SK-N-MC (cell line): Measurements from ENCODE around the gene TNNT2.

Experiments
- DNase-seq: peaks from one replicate; pipeline ENCODE4 v3.0.0-alpha.2; 2011; ENCODE audit warnings: low read depth, low spot score
- H3K27ac ChIP-seq: fragments of 200-600 bp; sonication (generic); 2 replicates; pipeline ENCODE4 v1.5.1; 2016; ENCODE audit warnings: mixed run types
- H3K36me3 ChIP-seq: fragments of 200-600 bp; sonication (generic); 2 replicates; pipeline ENCODE4 v1.6.1; 2017; ENCODE audit warnings: antibody characterized with exemption, low read length, mixed read lengths; ENCODE audit not compliant: insufficient read depth
- H3K4me3 ChIP-seq: fragments of 200-600 bp; sonication (generic); 2 replicates; pipeline ENCODE4 v1.5.1; 2016
- H3K9ac ChIP-seq: fragments of 200-600 bp; sonication (generic); 2 replicates; pipeline ENCODE4 v1.8.0; 2017; ENCODE audit warnings: mixed run types, mixed read lengths; ENCODE audit not compliant: insufficient read length
- H3K9me3 ChIP-seq: fragments of 200-600 bp; sonication (generic); 2 replicates; pipeline ENCODE4 v1.6.1; 2017; ENCODE audit warnings: low read depth, mild to moderate bottlenecking, antibody characterized with exemption, low read length, moderate library complexity, mixed read lengths
- EZH2 ChIP-seq: fragments of 200-600 bp; sonication (generic); IDR thresholded peaks from one replicate; pipeline ENCODE4 v1.6.1; 2017; ENCODE audit warnings: antibody characterized with exemption
- FOXP2 ChIP-seq: optimal IDR thresholded peaks from 2 replicates; pipeline ENCODE3; 2011; ENCODE audit warnings: mild to moderate bottlenecking, moderate library complexity; ENCODE audit not compliant: insufficient read depth; ENCODE audit errors: extremely low read length, control extremely low read depth
- POLR2AphosphoS5 ChIP-seq: IDR thresholded peaks from 2 replicates; pipeline ENCODE4 v1.6.1; 2012; ENCODE audit warnings: mild to moderate bottlenecking, low read depth, low read length, borderline replicate concordance

TNNT2 gene

DNA sequence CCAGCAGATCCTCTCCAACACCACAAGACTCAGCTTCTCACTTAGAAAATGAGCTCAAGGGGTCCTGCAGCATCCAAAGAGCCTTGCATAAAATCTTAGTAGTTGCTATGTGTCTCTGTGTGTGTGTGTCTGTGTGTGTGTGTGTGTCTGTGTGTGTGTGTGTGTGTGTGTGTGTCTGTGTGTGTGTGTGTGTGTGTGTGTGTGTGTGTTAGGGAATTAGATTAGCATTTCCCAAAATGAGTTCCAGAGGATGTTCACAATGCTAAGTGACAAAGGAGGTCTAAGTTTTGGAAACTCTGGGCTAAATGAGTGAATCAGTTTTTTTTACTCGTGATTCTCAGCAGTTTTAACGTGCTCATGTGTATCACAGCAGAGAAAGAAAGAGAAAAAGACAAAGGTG lies 30.5 kb downstream of the TNNT2 start:
- H3K9me3 ChIP-seq, result no peaks in the 10 kb centered on the region
- H3K4me3 ChIP-seq, result no peak overlapping the region
- no peak overlapping the region for H3K27ac ChIP-seq
- H3K9ac ChIP-seq, result no peak overlapping the region
- no peaks in the 10 kb centered on the region for H3K36me3 ChIP-seq
- no peak for DNase-seq
- TF ChIP-seq POLR2AphosphoS5, result no peak
- no peak for TF ChIP-seq EZH2
- TF ChIP-seq FOXP2, result no peak

DNA sequence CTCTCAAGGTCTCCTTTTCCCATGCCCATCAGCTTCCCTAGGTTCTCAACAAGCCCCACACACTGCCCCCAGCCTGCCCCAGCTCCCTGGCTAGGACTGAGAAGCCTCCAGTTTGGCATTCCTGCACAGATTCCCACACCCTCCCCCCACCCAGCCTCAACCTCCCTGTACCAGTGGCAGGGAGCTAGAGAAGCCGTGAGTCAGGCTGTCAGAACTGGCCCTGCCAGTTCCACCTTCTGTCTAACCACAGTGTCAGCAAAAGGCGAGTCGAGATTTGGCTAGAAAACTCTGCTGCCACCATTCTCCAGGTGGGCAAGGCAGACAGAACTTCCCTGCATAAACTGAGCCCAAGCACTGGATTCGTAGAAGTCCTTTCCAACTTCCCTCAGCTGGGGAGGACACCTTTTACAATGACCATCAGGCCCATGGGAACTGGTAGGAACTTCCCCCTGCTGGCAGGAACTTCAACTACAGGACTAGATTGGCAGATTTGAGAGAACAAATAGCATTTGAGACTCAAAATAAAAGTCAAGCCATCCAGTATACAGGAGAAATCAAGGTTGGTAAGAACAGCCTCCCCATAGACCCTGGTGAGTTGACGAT lies 31.0 kb downstream of the TNNT2 start:
- TF ChIP-seq FOXP2, result no peak
- TF ChIP-seq POLR2AphosphoS5, result no peak
- no peak for TF ChIP-seq EZH2
- Histone ChIP-seq H3K36me3 (no peaks in the 10 kb centered on the region), H3K4me3 (no peak overlapping the region), H3K9ac (no peak overlapping the region), H3K27ac (no peak overlapping the region), H3K9me3 (no peaks in the 10 kb centered on the region)
- DNase-seq, result no peak

DNA sequence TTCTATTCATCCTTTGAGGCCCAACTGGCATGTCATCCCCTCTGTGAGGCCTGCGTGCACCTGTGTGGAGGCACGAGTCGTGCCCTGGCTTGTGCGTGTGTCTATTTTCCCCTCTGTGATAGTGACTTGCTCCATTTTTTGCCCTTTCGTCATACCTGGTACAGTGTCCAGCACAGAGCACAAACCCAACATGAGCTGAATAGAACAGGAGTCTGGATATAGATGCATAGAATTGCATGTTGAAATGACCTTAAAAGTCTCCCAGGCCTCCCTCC lies 32.5 kb downstream of the TNNT2 start:
- no peak for TF ChIP-seq EZH2
- TF ChIP-seq POLR2AphosphoS5, result no peak
- no peak for TF ChIP-seq FOXP2
- no peaks in the 10 kb centered on the region for H3K9me3 ChIP-seq
- no peak overlapping the region for H3K27ac ChIP-seq
- no peak for DNase-seq
- H3K4me3 ChIP-seq, result no peak overlapping the region
- H3K36me3 ChIP-seq, result no peaks in the 10 kb centered on the region
- no peak overlapping the region for H3K9ac ChIP-seq

DNA sequence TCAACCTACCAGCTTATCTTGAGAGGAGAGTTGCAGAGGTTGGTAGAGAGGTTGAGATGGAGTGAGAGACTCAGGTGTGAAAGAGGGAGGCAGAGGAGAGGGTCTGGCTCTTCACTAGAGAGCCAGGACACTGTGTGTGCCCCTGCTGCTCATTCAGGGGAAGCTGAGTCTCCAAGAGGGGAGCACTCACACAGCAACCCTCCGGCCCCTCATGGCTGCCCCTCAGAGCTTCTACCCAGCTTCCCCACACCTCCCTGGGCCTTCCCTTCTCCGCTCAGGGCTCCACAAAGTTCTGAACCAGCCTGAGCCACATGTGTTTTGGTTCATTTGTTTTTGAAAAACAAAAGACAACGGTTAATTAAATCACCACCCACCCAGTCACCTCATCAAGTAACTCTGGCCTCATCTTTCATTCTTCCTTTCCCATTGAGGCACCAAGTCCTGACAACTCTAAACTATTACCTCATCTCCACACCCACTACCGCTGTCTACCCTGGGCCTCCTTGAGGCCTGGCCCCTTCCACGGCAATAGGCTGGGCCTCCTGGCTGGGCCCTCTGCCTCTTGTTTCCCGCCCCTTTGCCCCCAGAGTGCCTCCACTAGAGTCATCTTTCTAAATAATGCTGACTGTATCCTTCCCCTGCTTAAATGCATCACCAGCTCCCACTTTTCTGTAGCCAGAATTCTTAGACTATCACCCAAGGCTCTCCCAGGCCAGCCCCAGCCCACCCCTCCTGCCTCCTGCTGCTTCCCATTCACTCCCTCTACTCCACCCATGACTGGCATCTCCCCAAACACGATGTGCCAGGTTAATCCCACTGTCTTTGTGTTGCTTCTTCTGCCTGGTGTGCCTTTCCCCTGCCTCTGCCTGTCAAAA lies 33.0 kb downstream of the TNNT2 start:
- Histone ChIP-seq H3K36me3 (no peaks in the 10 kb centered on the region), H3K4me3 (no peak overlapping the region), H3K9me3 (no peaks in the 10 kb centered on the region), H3K27ac (no peak overlapping the region), H3K9ac (no peak overlapping the region)
- DNase-seq, result no peak
- TF ChIP-seq EZH2 (no peak), FOXP2 (no peak), POLR2AphosphoS5 (no peak)

DNA sequence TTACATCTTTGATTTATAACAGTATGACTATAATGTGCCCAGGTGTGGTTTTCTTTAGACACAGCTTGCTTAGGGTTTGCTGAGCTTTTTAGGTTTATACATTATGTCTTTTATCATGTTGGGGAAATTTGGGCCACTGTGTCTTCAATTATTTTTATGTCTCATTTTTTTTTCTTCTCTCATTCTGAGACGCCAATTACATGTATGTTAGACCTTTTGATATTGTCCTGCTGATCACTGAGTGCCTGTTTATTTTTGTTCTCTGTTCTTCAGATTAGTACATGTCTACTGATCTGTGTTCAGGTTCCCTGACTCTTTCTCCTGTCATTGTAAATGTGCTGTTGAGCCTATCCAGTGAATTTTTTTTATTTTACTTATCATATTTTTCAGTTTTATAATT lies 36.1 kb downstream of the TNNT2 start:
- H3K9me3 ChIP-seq, result no peaks in the 10 kb centered on the region
- no peak for DNase-seq
- H3K36me3 ChIP-seq, result no peaks in the 10 kb centered on the region
- H3K4me3 ChIP-seq, result no peak overlapping the region
- H3K9ac ChIP-seq, result no peak overlapping the region
- TF ChIP-seq EZH2 (no peak), FOXP2 (no peak)
- no peak overlapping the region for H3K27ac ChIP-seq

DNA sequence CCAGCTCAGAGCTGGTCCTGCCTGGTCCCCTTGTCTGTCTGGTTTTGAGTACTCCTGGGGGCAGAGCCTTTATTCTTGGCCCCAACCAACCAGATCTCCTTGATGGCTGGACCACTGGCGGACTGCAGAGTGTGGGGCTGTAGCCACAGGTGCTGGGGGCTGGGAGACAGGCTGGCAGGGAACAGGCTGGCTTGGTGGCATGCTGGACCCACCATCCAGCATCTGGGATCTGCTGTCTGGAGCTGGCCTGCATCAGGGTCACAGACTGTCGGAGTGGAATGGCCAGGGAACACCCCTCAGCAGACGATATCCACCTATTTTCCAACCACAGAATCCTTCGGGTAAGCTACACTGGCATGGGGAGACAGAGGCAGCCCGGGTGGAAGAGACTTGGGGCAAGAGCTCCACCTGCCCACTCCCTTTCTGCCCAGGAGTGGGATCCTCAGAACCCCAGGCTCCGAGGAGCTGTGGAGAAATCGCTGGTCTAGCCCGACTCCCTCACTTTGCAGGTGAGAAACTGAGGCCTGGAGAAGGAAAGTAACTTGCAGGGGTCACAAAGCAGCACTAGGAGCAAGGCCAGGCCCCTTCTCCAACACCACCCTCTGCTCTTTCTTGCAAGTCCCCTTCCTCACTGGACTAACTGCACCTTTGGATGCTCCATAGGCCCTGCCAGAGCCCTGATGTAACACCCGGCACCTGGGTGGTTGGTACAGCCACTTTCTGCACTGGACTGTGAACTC lies 40.6 kb downstream of the TNNT2 start:
- Histone ChIP-seq H3K4me3 (no peak overlapping the region), H3K36me3 (no peaks in the 10 kb centered on the region), H3K27ac (no peak overlapping the region), H3K9me3 (no peaks in the 10 kb centered on the region), H3K9ac (no peak overlapping the region)
- DNase-seq, result no peak
- no peak for TF ChIP-seq POLR2AphosphoS5
- TF ChIP-seq FOXP2, result no peak
- TF ChIP-seq EZH2, result no peak

DNA sequence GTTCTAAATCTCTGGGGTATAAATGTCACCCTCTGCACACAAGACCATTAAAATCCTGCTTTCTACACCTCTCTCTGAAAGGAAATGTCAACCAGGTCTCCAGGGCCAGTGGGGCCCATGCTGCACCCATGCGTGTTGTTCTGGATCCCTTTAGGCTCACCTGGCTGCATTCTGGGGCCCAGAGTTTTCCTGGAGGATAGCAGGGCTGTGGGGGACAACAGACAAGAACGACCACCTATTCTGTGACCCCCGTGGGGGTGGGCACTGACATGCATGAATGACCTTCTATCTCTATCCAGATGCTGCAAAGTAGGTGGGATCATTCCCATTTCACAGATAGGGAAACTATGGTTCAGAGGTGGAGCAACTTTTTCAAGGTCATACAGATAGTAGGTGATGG lies 41.6 kb downstream of the TNNT2 start:
- Histone ChIP-seq H3K9ac (no peak overlapping the region), H3K27ac (no peak overlapping the region), H3K4me3 (no peak overlapping the region), H3K36me3 (no peaks in the 10 kb centered on the region), H3K9me3 (no peaks in the 10 kb centered on the region)
- DNase-seq, result no peak
- TF ChIP-seq FOXP2, result no peak
- no peak for TF ChIP-seq EZH2
- no peak for TF ChIP-seq POLR2AphosphoS5

DNA sequence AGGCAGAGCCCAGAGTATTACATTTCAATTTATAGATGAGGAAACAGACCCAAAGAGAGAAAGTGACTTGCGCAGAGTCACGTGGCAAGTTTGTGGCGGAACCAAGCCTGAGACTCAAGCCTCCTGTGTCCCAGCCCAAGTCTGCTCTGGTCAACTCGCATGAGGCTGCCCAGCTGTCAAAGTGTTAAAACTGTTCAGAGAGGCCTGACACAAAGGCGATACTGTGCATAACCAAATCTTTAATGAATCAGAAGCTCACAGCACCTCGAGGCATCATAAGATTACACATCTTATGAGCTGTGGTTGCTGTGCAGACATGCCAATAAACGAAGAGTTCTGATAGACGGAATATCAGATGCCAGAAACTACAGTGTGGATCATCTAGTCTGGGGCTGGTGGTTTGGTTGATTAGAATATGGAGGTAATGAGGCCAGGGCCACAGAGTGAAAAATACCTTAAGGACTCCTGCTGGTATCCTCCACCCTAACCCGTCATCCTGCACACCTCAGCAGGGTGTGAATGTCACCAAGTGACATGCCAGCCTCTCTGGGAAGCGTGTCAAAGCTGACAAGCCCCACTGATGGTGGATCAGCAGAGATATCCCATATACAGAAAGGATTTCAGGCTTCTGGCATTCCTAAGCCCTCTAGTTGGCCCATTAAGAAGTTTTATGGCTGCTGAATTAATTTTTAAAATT lies 42.2 kb downstream of the TNNT2 start:
- H3K36me3 ChIP-seq, result no peaks in the 10 kb centered on the region
- no peaks in the 10 kb centered on the region for H3K9me3 ChIP-seq
- DNase-seq, result no peak
- no peak overlapping the region for H3K4me3 ChIP-seq
- no peak overlapping the region for H3K27ac ChIP-seq
- H3K9ac ChIP-seq, result no peak overlapping the region
- TF ChIP-seq FOXP2 (no peak), EZH2 (no peak), POLR2AphosphoS5 (no peak)
